HepG2 (cell line): ENCODE data around the gene ATP8A2.
"Not testable (repeated sequence)": the region's sequence is repeated elsewhere in the genome, so short reads cannot be mapped to it uniquely, and the experiment has no call there.

ENCODE experiments used
- CTCF ChIP-seq: sonication (generic); formaldehyde crosslinking; IDR thresholded peaks from 2 replicates; pipeline ENCODE4 v1.5.0; 2020; ENCODE audit warnings: mild to moderate bottlenecking, missing genetic modification reagents, moderate library complexity
- ETS1 ChIP-seq: sonication (generic); formaldehyde crosslinking; IDR thresholded peaks from 2 replicates; pipeline ENCODE4 v1.4.0; 2020; ENCODE audit warnings: missing genetic modification reagents
- FOXA1 ChIP-seq, 2 experiments: fragments of 450-650 bp in 1 of 2; sonication (generic) in 1 of 2; formaldehyde crosslinking in 1 of 2; IDR thresholded peaks; 2 replicates each; pipeline versions ENCODE4 v1.4.0 to v1.6.1; 2016 to 2020; ENCODE audit warnings: missing genetic modification reagents in 1 of 2
- KAT2B ChIP-seq: fragments of 150-350 bp; IDR thresholded peaks from 2 replicates; pipeline ENCODE4 v1.6.1; 2014; ENCODE audit warnings: low read depth, low read length, borderline replicate concordance
- RBM39 ChIP-seq: fragments of 200-400 bp; formaldehyde crosslinking; IDR thresholded peaks from one replicate; pipeline ENCODE4 v1.6.1; 2018; ENCODE audit warnings: antibody characterized with exemption, mild to moderate bottlenecking, low read depth, low read length; ENCODE audit not compliant: poor library complexity, severe bottlenecking
- TGIF2 ChIP-seq: IDR thresholded peaks from 2 replicates; pipeline ENCODE4 v1.6.1; 2016; ENCODE audit warnings: control low read depth, missing compliant biosample characterization
- THYN1 ChIP-seq: sonication (generic); formaldehyde crosslinking; IDR thresholded peaks from 2 replicates; pipeline ENCODE4 v1.8.1; 2023; ENCODE audit warnings: low read depth, mild to moderate bottlenecking, moderate library complexity, missing genetic modification reagents, borderline replicate concordance
- ZNF557 ChIP-seq: sonication (generic); formaldehyde crosslinking; IDR thresholded peaks from 2 replicates; pipeline ENCODE4 v1.4.0; 2020; ENCODE audit warnings: missing genetic modification reagents
- TF ChIP-seq, protein P1 (sequence below): sonication (generic); formaldehyde crosslinking; conservative IDR thresholded peaks from 2 replicates; pipeline ENCODE4 v1.4.0; 2020; ENCODE audit warnings: missing genetic modification reagents

DNA sequence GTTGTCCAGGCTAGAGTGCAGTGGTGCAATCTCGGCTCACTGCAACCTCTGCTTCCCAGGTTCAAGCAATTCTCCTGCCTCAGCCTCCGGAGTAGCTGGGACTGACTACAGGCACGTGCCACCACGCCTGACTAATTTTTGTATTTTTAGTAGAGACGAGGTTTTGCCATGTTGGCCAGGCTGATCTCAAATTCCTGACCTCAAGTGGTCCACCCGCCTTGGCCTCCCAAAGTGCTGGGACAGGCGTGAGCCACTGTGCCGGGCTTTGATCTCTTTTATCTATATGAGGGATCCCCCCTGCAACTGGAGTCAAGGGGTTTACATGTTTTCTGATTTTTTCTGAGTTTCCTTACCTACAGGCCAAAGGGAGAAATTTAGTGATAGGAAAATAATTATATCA is 200.4 kb downstream of the ATP8A2 start:
- not testable (repeated sequence) for TF ChIP-seq RBM39; TGIF2; KAT2B; ETS1; THYN1 (CRISPR knock-in tag); FOXA1 (IDR thresholded peaks at IDR 0.05); FOXA1 (CRISPR knock-in tag; IDR thresholded peaks at IDR 0.05); CTCF; ZNF557 (CRISPR knock-in tag)
- TF ChIP-seq, protein P1, sequence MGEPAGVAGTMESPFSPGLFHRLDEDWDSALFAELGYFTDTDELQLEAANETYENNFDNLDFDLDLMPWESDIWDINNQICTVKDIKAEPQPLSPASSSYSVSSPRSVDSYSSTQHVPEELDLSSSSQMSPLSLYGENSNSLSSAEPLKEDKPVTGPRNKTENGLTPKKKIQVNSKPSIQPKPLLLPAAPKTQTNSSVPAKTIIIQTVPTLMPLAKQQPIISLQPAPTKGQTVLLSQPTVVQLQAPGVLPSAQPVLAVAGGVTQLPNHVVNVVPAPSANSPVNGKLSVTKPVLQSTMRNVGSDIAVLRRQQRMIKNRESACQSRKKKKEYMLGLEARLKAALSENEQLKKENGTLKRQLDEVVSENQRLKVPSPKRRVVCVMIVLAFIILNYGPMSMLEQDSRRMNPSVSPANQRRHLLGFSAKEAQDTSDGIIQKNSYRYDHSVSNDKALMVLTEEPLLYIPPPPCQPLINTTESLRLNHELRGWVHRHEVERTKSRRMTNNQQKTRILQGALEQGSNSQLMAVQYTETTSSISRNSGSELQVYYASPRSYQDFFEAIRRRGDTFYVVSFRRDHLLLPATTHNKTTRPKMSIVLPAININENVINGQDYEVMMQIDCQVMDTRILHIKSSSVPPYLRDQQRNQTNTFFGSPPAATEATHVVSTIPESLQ (CRISPR knock-in tag), result not testable (repeated sequence)
